Mammary epithelial cell (primary cell): ENCODE measurements around the gene MACO1.

Source experiments
- CTCF ChIP-seq, 2 donors: IDR thresholded peaks in 1 of 2; conservative IDR thresholded peaks in 1 of 2; 2 replicates each; pipeline ENCODE4 v1.5.1; 2011 to 2012; ENCODE audit warnings: inconsistent platforms in 2 of 2, low read length in 2 of 2, mild to moderate bottlenecking in 2 of 2, control low read depth in 1 of 2, low read depth in 1 of 2; ENCODE audit not compliant: insufficient read depth in 1 of 2; ENCODE audit errors: extremely low read depth in 1 of 2
- EZH2 ChIP-seq: IDR thresholded peaks from 2 replicates; pipeline ENCODE4 v1.6.1; 2012; ENCODE audit warnings: low read length, inconsistent platforms, borderline replicate concordance

- TF ChIP-seq CTCF (conservative IDR thresholded peaks at IDR 0.05 in 1 of 2, IDR thresholded peaks at IDR 0.05 in 1 of 2; ENCODE audit: extremely low read depth in 1 of 2, insufficient read depth in 1 of 2, low read depth in 1 of 2, low read length in 2 of 2) (no peak), EZH2 (no peak)
Measured at GRCh38 chr1:25546193-25546592, 115.5 kb downstream of the MACO1 start.
